Activated T-cell treated with anti-CD3 and anti-CD28 coated beads for 48 hours (primary cell): Measurements from ENCODE around the gene SCARB1.

Experiments
- DNase-seq: peaks from one replicate; pipeline ENCODE4 v3.0.0-alpha.2; 2020; ENCODE audit warnings: low read depth

The SCARB1 gene

DNA sequence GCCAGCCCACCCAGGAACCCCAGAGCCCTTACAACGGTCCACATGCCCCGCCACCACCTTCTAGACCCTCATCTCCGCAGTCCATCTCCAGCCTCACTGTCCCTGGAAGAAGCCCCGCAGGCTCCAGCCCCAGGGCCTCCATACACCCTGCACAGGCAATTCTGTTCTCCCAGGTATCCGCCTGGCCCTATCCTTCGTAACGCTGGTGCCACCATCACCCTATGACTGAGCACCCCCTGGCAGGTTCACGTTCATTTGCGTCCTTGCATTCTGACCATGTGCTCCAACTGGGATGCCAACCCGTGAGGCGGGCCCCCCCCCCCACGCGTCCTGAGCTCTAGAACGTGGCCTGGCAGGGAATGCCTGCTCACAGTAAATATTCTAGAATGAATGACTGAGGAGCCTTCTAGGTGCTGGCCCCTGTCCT is 675 bp upstream of the SCARB1 start:
- DNase-seq = no peak

DNA sequence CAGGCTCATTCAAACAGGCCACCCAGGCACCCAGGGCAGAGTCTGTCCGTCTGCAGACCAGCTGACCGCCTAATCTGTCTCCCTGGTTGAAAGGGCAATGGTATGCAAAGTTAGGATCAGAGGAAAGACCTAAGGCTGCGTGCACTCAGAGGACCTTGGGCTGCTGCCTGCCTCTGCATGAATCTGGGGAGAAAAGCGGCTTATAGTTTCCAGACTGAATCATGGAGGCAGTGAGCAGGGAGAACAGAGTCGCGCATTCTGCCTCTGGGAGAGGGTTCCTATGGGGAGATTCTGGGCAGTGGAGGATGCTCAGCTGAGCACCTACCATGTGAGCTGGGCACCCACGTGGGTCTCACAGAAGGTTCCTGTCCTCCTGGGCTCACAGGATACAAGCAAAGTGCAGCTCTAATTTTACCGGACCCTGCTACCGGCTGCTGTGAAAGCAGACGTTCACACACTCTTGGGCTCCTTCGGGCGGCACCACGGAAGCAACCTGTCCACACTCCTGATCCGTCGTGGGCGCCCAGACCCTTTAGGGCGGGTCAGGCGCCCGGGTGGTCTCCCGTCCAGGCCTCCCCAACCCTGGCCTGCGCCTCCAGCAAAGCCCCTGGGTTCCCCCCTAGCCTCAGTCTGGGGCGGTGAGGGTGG is 772 bp downstream of the SCARB1 start:
- DNase-seq = no peak

DNA sequence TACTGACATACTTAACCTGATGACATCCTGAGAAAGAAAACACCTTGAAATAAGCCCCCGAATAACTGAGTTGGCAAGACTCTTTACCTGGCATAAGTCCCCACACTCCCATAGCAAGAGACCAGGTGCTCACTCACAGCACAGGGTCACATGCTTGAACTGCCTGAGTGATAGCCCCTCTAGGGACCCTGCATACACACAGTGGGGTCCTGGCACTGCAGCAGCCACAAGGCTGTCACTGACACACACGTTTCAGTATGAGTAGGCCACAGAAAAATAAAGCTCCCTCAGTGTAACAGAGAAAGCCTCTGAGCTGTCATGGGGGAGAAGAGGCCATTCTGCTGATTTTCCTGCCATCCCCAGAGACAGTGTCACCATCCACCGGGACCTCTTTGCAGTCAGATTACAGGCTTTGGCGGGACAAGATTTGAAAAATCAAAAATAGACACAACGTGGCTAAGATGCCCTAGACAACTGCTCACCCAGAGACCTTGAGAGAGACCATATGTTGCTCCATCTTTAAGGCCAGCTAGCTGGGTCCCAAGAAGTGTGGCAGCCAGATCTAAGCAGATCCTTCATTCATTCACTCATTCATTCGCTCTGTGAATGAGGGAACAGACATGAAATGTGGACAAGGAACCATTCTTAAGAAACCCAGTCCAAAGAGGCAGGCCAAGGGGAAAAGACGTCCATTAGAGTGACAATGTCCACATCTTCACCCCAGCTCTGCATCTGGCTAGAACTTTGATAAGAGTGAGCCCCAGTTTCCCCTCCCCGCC is 1.6 kb downstream of the SCARB1 start:
- no peak for DNase-seq

DNA sequence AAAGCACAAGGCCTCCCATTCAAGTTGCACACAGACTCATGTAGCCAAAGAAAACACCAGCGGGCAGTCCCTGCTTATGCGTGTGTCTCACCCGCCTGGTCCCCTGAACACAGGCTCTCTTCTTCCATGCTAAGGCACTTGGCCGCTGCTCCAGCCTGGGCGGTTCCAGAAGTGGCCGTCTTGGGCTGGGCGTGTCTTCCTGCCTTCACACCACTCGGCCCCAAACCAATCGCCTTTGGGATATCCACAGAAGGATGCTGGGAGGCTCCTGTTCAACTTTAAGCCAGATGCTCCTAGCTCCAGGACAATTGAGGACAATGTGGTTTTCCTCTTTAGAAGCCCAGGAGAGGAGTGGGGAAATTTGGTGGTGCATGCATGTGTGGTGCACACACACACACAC is 2.2 kb downstream of the SCARB1 start:
- no peak for DNase-seq

DNA sequence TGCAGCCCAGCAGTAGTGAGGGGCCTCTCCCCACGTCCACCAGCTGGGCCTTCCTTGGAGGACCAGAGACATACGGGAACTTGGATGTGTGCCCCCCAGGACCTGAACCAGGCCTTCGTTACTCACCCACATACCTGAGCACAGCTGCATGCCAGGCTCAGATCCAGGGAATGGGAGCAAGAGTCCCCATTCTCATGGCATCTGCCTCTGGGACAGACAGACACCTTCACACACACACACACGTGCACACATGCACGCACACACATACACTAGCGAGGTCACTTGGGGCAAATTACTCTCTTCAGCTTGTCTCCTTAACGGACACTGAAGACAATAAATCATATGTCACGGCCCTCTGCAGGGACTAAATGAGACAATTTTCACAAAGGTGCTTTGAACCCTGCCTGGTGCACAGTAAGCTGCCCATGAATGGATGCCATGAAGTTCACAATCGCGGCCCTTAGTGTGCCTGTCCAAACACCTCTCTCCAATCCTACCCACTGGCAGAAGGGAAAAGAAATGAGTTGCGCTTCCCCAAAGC is 5.7 kb downstream of the SCARB1 start:
- no peak for DNase-seq

DNA sequence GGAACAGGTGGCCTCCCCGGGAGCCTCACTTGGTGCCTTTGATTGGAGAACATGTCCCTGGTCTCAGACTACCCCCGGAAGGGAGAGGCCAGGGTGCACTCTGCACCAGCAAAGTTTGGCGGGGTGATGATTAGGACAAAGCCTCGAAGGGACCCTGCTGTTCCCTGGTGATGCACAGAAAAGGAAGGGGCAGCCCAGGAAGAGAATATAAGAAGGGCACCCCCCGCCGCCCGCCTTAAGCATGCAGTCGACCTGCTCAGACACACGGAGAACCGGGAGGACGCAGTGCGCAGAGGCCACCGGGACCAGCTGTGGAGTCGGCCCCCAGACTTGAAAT is 6.9 kb downstream of the SCARB1 start:
- DNase-seq = no peak

DNA sequence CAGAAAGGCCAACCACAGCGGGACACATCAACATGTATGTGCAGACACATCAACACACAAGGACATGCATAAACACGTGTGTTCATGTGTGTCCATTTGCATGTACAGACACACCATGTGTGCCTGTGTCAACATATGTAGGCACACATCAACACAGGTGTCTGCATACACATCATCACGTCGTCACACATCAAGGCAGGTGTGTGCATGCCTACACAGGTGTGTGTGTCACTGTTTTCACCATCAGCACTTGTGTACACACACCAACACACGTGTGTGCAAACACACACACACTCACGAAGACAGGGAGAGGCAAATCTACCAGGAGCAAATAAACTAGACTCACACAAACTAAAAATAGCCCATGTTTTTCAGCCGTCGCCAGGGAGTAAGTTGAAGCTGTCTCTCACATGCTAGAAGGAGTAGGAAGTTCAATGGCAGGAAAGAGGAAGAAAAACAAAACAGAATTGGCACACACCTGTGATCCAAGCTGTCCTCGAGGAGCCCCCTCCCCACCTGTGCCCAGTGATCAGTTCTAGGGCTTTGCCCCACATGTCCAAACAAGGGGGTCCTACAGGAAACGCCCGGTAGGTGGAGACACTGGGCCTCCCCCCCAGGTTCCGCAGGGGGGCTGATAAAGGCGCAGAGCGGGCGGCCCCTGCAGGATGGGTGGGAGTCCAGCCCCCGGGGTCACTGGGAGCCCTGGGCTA is 7.4 kb downstream of the SCARB1 start:
- no peak for DNase-seq

DNA sequence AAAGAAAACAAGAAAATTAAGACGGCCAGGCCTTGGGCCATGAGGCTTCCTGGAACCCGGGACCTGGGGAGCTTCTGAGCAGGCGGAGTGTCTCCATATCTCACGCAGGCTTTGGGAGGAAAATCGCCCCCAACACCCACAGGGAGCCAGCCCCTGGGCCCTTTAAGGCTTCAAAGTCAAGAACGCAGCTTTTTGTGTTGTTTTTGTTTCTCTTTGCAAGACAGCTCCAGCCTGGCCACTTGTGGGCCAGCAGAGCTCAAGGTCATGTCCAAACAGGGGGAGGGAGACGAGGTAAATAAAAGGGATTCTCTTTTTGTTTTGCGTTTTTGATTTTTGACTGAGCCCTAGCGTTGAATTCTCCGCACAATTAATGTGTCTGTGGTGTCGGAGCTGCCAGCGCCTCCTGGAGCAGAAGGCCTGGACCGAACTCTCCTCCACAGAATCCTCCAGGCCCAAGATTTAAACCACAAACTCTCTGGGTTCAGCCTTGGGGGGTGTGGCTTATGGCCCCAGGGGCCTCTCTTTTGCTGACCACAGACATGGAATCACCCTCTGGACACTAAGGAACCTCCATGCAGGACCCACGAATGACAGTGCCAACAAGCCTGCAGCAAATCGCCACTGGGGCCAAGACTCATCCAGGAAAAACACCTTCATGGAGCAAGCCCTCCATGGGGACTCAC is 8.2 kb downstream of the SCARB1 start:
- no peak for DNase-seq

DNA sequence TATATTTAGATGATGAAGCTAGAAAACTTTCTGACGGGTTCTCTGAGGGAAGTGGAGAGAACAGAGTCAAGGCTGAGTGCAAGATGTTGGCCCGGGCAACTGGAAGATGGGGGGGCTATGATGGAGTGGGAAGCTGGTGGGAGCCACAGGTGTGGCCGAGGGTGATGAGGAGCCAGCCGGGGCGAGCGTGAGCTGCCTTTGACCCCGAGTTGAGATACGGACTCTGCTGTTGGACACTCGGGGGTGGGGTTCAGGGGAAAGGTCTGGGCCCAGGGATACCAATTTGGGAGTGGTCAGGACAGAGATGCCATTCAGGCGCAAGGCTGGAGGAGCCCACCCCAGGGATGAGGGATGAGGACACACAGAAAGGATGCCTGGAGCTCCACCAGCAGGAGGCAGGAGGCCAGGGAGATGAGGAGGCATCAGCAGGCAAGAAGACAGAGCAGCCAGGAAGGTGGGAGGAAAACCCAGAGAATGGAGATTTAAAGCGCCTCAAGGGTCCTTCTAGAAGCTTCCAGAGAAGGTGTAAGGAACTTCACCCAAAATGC is 9.0 kb downstream of the SCARB1 start:
- no peak for DNase-seq

DNA sequence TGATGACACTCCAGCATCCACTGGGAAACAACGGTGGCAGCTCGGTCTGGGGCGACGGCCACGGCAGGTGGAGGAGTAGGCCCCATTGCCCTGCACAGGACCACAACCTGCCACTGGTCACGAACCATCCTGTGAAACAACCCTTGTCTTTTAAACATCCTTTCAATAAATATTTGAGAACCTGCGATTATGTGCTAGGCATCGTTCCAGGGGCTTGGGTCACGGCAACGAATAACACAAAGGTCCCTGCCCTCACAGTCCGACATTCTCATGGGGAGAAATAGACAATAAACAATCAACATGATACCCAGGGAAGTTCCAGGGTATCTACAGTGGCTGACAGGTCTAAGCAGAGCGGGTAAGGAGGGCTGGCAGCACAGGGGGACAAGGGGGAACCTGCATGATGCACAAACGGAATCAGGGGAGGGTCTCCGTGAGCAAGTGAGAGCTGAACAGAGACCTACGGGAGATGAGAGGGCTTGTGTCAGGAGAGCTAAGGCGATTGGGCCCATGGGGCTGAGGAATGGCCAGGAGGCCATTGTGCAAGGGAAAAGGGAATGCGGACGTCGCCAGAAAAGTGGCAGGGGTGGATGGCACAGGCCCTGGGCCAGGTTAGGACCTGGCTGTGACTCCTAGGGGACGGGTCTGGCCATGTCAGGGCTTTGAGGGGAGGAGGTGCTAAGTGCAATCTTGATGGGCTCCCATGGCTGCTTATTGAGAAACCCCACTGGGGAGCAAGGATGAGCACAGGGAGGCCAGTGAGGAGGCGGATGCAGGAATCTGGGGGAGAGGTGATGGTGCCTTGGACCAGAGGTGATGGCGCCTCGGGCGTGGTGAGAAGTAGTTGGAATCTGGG is 9.7 kb downstream of the SCARB1 start:
- DNase-seq = no peak

DNA sequence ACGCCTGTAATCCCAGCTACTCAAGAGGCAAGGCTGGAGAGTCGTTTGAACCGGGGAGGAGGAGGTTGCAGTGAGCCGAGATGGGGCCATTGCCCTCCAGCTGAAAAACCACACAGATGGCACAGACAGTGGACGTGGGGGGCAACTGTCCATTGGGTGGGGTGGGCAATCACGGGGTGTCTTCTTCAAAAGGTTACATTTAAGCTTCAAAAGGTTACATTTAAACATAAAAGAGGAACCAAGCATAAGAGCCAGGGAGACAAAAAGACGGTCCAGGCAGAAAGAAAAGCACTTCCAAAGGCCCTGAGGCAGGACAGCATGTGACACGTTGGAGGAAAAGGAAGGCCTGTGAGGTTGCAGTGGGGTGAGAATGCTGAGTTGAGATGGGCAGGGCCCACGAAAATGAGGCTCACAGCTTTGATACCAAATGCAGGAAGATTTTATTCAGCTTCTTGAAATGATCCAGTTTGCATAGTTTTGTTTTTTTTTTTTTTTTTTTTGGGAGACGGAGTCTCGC is 10.7 kb downstream of the SCARB1 start:
- no peak for DNase-seq

DNA sequence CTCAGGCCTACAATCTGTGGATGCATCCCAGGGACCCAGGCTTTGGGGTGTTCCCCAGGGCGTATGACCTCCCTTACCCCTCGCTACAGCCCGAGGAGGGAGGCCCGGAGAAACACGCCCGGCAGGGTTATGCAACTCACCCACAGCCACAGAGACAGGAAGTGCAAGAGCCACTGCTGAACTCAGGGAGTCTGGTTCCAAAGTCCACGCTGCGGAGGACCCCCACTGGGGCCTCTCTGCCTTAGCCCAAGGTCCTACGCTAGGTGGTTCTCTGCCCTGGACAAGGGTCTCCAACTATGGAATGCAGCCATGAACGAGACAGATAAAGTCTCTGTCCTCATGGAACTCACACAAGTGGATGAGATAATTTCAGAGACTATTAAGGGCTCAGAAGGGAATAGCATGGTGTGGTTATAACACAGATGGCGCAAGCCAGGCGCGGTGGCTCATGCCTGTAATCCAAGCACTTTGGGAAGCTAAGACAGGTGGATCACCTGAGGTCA is 11.3 kb downstream of the SCARB1 start:
- no peak for DNase-seq

DNA sequence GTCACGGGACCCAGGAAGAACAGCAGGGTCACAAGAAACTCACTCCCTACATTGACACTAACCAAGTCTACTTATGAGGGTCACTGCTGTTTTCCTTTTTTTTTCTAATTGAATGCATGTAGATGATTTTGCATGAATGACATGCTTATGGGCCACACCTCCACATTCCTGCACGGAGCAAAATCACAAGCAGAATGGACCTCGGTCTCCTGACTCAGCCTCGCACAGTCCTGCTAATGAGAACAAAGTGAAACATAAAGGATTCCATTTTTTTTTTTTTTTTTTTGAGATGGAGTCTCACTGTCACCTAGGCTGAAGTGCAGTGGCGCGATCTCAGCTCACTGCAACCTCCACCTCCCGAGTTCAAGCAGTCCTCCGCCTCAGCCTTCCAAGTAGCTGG is 12.3 kb downstream of the SCARB1 start:
- no peak for DNase-seq

DNA sequence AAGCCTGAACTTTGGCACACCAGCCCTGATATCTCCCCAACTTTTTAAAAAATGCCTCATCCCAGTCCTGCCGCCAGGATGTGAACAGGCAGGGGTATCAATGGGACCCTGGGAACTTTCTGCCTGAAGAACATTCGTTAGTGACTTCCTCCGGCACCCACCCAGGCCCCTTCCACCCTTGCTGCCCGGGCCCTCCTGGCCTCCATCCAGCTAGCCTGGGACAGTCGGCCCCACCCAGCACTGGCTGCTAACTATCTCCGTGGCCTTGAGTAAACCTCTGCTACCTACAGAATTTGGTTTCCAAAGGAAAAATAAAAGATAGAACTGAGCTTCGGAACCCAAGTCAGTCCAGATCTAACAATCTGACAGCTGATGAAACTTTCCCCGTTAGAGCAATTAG is 14.3 kb downstream of the SCARB1 start:
- no peak for DNase-seq

DNA sequence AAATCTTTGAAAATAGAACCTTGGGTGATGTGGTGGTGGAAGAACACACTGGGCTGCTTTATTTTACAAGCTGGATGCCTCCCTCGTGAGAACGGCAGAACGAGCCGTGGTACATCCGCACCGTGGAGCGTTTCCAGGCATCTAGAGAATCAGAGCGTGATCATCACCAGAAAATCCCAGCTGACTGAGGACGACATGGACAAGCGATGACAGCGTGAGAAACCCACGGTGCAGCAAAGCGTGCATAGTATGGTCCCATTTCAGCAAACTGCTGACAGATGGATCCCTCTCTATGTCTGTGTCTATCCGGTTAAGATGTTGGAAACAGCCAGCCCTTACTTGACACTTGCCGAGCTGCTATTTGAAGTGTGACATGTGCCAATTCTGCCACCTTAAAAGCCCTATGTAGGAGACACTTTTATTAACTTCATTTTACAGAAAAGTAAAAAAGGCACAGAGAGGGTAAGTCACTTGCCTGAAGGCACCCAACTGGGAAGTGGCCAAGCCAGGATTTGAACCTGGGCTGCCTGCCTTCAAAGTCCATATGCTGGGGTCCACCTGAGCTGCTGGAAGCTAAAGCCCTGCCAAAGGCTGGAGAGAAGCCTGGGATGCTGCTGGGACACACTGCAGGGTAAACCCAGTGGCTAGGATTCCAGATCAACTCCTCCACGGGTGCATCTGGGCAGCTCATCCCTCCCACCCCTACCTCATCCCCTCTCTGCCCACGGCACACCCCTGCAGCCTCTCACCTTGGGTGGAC is 14.9 kb downstream of the SCARB1 start:
- DNase-seq = no peak

DNA sequence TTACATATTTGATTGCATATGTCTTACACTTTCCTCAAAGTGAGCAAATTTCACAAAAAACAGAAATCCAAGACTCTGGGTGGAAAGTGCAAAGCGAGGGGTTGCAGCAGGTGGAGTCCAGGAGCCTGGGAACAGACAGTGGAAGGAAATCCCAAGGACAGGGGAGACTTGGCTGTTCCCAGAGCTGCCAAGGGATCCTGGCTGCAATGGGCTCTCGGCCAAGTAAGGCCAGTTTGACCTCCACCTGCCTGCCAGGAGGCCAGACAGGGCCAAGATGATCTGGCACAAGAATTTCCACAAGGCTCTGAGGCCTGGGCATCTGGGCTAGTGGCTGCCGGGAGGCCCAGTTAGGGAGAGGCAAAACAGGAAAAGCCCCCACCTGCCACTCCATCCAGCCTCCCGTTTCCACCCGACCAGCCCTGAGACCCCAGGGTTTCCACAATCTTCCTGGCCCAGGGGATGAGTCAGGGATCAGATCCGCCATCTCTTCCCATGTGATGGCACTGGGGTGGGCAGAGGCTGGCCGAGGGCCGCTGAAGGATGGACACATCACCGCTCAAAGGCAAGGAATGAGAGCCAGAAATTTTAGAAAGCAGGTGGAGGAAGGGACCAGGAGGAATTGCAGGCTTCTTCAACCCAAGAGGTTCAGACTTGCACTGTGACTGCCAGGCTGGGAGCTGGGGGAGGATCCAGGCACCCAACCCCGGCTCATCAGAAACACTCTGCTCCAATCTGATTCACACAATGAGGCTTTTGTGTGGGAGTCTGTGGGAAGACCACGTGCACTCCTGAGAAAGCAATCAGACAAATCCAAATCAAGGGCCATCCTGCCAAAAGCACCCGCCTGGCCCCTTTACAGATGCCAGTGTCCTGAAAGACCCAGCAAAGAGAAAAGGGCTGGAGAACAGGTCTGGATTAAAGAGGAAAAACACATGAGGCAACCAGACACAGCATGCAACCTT is 16.3 kb downstream of the SCARB1 start:
- DNase-seq = no peak

DNA sequence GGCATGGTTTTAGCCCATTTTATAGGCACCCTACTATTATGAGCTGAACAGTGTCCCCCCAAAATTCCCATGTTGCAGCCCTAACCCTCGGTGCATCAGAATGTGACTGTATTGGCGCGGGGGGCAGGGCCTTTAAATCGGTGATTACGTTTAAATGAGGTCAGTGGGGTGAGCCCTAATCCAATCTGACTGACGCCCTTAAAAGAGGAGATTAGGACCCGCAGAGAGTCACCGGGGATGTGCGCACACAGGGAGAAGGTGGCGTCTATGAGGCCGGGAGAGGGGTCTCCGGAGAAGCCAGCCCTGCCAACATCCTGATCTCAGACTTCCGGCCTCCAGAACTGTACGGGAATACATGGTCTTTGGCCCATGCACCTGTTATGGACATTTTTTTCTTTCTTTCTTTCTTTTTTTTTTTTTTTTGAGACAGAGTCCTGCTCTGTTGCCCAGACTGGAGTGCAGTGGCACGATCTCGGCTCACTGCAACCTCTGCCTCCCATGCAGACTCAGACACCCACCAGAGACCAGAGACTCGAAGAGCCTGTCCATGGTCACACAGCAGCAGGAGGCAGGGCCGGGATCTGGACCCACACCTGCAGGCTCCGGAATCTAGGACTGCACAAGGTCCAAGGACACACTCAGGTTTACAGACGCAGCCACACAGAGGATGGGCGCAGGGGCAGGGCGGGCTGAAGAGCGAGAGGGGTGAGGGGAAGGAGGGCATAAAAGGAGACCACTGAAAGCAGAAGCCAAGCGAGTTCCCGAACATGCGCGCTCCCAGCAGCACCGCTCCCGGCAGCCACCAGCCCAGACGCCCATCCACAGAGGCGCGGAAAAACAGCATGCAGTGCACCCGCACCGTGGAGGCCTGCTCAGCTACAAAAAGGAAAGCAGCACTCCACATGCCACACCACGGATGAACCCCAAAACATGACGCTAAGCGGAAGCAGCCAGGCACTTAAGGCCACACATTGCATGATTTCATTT is 19.0 kb downstream of the SCARB1 start:
- DNase-seq = no peak
